Activated B cell treated with CpG ODN at 0.5 μM for 24 hours (primary cell): ENCODE data around the gene LRRC4B. TPM values are rescaled to one million over a fixed set of nuclear protein-coding genes. Genes with fewer than 3 reads are reported as not detected.

Source experiments
- ATAC-seq: fragments of 200-7000 bp; cut with Tn5 transposase; one replicate; pipeline ENCODE4 v1.10.0; 2021; ENCODE audit warnings: low read depth, mild to moderate bottlenecking, moderate library complexity
- CTCF ChIA-PET: fragments of 350-600 bp; sonication (Branson Sonifier 250); formaldehyde crosslinking; loops from one replicate; lab custom pipeline; 2021; ENCODE audit warnings: antibody characterized with exemption; lab: Charles Lee
- POLR2A ChIA-PET: fragments of 350-600 bp; sonication (Branson Sonifier 250); formaldehyde crosslinking; loops from one replicate; lab custom pipeline; 2021; ENCODE audit warnings: antibody characterized with exemption; lab: Charles Lee
- DNase-seq: peaks from one replicate; pipeline ENCODE4 v3.0.0; 2022
- H3K27ac Mint-ChIP-seq: one replicate; pipeline ENCODE4 v1.8.0; 2020; ENCODE audit warnings: mixed read lengths
- H3K27me3 Mint-ChIP-seq: one replicate; pipeline ENCODE4 v1.8.0; 2021; ENCODE audit warnings: mixed read lengths
- H3K36me3 Mint-ChIP-seq: one replicate; pipeline ENCODE4 v1.8.0; 2021; ENCODE audit warnings: low read depth, mixed read lengths
- H3K4me1 Mint-ChIP-seq: one replicate; pipeline ENCODE4 v1.8.0; 2021; ENCODE audit warnings: mixed read lengths
- H3K4me3 Mint-ChIP-seq: one replicate; pipeline ENCODE4 v1.8.0; 2020; ENCODE audit warnings: mild to moderate bottlenecking, mixed read lengths
- H3K9me3 Mint-ChIP-seq: one replicate; pipeline ENCODE4 v1.8.0; 2020; ENCODE audit warnings: mixed read lengths
- CTCF ChIP-seq: fragments of 200-600 bp; IDR thresholded peaks from one replicate; pipeline ENCODE4 v1.8.0; 2022; ENCODE audit warnings: antibody characterized with exemption, mild to moderate bottlenecking
- intact Hi-C: fragments of 100-400 bp; cut with micrococcal nuclease; formaldehyde crosslinking; loops from one replicate; pipeline ENCODE4 v1.15.1; 2024
- total RNA-seq: library from RNA; stranded (reverse); gene quantifications from 2 replicates; pipeline ENCODE4 v1.2.3, GENCODE V29; 2022

LRRC4B gene
- total RNA-seq, 1 donor from 2014 or later: not detected

GRCh38 chr19:50555450-50556281 lies 12.6 kb downstream of the LRRC4B start:
- TF ChIP-seq CTCF: no peak
- intact Hi-C loops: no loop called here
- no peak for DNase-seq
- ChIA-PET CTCF (interaction anchor here (0.6 to 2.1 kb wide), 7 partner anchors 17 to 227 kb away, joined by 3 to 6 read pairs (median 4); partner anchors contain the start of gene KCNC3), POLR2A (interaction anchor here (1.0 kb wide), 2 partner anchors 137 to 199 kb away, joined by 3 read pairs; no protein-coding TSS in a partner anchor)
- Mint-ChIP-seq H3K27me3 (peaks cover 56% of the 10 kb centered on the region), H3K9me3 (no peaks in the 10 kb centered on the region), H3K4me3 (no peak overlapping the region), H3K27ac (no peak overlapping the region), H3K36me3 (no peaks in the 10 kb centered on the region), H3K4me1 (peaks cover 11% of the 10 kb centered on the region)
- no peak for ATAC-seq

- Mint-ChIP-seq H3K4me3 (peak overlapping the region; percentile 9), H3K27me3 (peaks cover 59% of the 10 kb centered on the region), H3K27ac (no peak overlapping the region), H3K9me3 (no peaks in the 10 kb centered on the region), H3K4me1 (peaks cover 11% of the 10 kb centered on the region), H3K36me3 (no peaks in the 10 kb centered on the region)
- TF ChIP-seq CTCF: no peak
- ChIA-PET CTCF (no interaction called here), POLR2A (no interaction called here)
- intact Hi-C loops: no loop called here
- DNase-seq (no peak), ATAC-seq (no peak)
Observed at GRCh38 chr19:50555033-50555432, 13.2 kb downstream of the LRRC4B start.

GRCh38 chr19:50554212-50554611 lies 14.0 kb downstream of the LRRC4B start:
- TF ChIP-seq CTCF: no peak
- no peaks in the 10 kb centered on the region for H3K9me3 Mint-ChIP-seq
- no peak overlapping the region for H3K4me3 Mint-ChIP-seq
- ATAC-seq: no peak
- no peak overlapping the region for H3K27ac Mint-ChIP-seq
- CTCF ChIA-PET: no interaction called here
- peaks cover 11% of the 10 kb centered on the region for H3K4me1 Mint-ChIP-seq
- POLR2A ChIA-PET: no interaction called here
- peaks cover 64% of the 10 kb centered on the region for H3K27me3 Mint-ChIP-seq
- H3K36me3 Mint-ChIP-seq: no peaks in the 10 kb centered on the region
- DNase-seq: no peak
- intact Hi-C loops: no loop called here

GRCh38 chr19:50553134-50553703 lies 15.0 kb downstream of the LRRC4B start:
- ChIA-PET CTCF (no interaction called here), POLR2A (no interaction called here)
- no peak overlapping the region for H3K27ac Mint-ChIP-seq
- H3K9me3 Mint-ChIP-seq: no peaks in the 10 kb centered on the region
- ATAC-seq (no peak), DNase-seq (no peak)
- intact Hi-C loops: no loop called here
- peaks cover 11% of the 10 kb centered on the region for H3K4me1 Mint-ChIP-seq
- TF ChIP-seq CTCF: no peak
- H3K27me3 Mint-ChIP-seq: peaks cover 61% of the 10 kb centered on the region
- no peak overlapping the region for H3K4me3 Mint-ChIP-seq
- no peaks in the 10 kb centered on the region for H3K36me3 Mint-ChIP-seq

- peaks cover 61% of the 10 kb centered on the region for H3K27me3 Mint-ChIP-seq
- H3K4me3 Mint-ChIP-seq: no peak overlapping the region
- no peak for DNase-seq
- no peak for TF ChIP-seq CTCF
- no peaks in the 10 kb centered on the region for H3K9me3 Mint-ChIP-seq
- POLR2A ChIA-PET: no interaction called here
- CTCF ChIA-PET: no interaction called here
- peaks cover 11% of the 10 kb centered on the region for H3K4me1 Mint-ChIP-seq
- no peak for ATAC-seq
- no peak overlapping the region for H3K27ac Mint-ChIP-seq
- intact Hi-C loops: no loop called here
- no peaks in the 10 kb centered on the region for H3K36me3 Mint-ChIP-seq
Observed at GRCh38 chr19:50552540-50552939, 15.7 kb downstream of the LRRC4B start.
